H9 (cell line): ENCODE data around the gene NRP2. TPM values are rescaled to one million over a fixed set of nuclear protein-coding genes. Genes with fewer than 3 reads are reported as not detected.

Experiments
- DNase-seq: peaks from one replicate; pipeline ENCODE4 v3.0.0-alpha.2; 2017
- H2AFZ ChIP-seq: one replicate; pipeline ENCODE4 v1.6.1; 2013; ENCODE audit warnings: mild to moderate bottlenecking, low read length, control low read depth, moderate library complexity
- H2AK5ac ChIP-seq: 2 replicates; pipeline ENCODE4 v1.6.1; 2013; ENCODE audit warnings: low read length, control low read depth, mixed read lengths; ENCODE audit not compliant: insufficient read length
- H2BK120ac ChIP-seq: one replicate; pipeline ENCODE4 v1.6.1; 2013; ENCODE audit warnings: low read depth, mild to moderate bottlenecking, low read length, control low read depth, inconsistent platforms; ENCODE audit not compliant: poor library complexity, severe bottlenecking
- H2BK12ac ChIP-seq: 2 replicates; pipeline ENCODE4 v1.6.1; 2013; ENCODE audit warnings: low read length, control low read depth, mixed read lengths, low read depth; ENCODE audit not compliant: insufficient read length
- H2BK15ac ChIP-seq: 2 replicates; pipeline ENCODE4 v1.6.1; 2013; ENCODE audit warnings: low read depth, low read length, control low read depth
- H2BK20ac ChIP-seq: one replicate; pipeline ENCODE4 v1.6.1; 2013; ENCODE audit warnings: low read depth, mild to moderate bottlenecking, low read length, control low read depth, inconsistent platforms; ENCODE audit not compliant: poor library complexity, severe bottlenecking
- H2BK5ac ChIP-seq: 2 replicates; pipeline ENCODE4 v1.6.1; 2013; ENCODE audit warnings: low read length, control low read depth, mixed read lengths; ENCODE audit not compliant: insufficient read length
- H3K14ac ChIP-seq: 2 replicates; pipeline ENCODE4 v1.6.1; 2013; ENCODE audit warnings: low read length, control low read depth; ENCODE audit not compliant: insufficient read depth
- H3K18ac ChIP-seq: 2 replicates; pipeline ENCODE4 v1.6.1; 2013; ENCODE audit warnings: low read depth, mild to moderate bottlenecking, mixed read lengths, low read length, control low read depth; ENCODE audit not compliant: insufficient read length
- H3K23ac ChIP-seq: 2 replicates; pipeline ENCODE4 v1.6.1; 2013; ENCODE audit warnings: low read length, control low read depth, mixed read lengths, low read depth; ENCODE audit not compliant: insufficient read length
- H3K23me2 ChIP-seq: 2 replicates; pipeline ENCODE4 v1.6.1; 2013; ENCODE audit warnings: low read depth, mild to moderate bottlenecking, mixed read lengths, low read length, control low read depth; ENCODE audit not compliant: insufficient read length, poor library complexity, severe bottlenecking
- H3K27ac ChIP-seq: 2 replicates; pipeline ENCODE4 v1.5.1; 2013; ENCODE audit warnings: low read length, control low read depth, mixed read lengths, low read depth; ENCODE audit not compliant: insufficient read length
- H3K27me3 ChIP-seq: 2 replicates; pipeline ENCODE4 v1.6.1; 2013; ENCODE audit warnings: low read length, control low read depth, inconsistent platforms; ENCODE audit not compliant: insufficient read depth
- H3K4ac ChIP-seq: 2 replicates; pipeline ENCODE4 v1.6.1; 2013; ENCODE audit warnings: low read depth, mild to moderate bottlenecking, control low read depth, inconsistent platforms, low read length, moderate library complexity
- H3K4me1 ChIP-seq: 2 replicates; pipeline ENCODE4 v1.6.1; 2013; ENCODE audit warnings: low read length, control low read depth, inconsistent platforms; ENCODE audit not compliant: insufficient read depth
- H3K4me2 ChIP-seq: 2 replicates; pipeline ENCODE4 v1.6.1; 2013; ENCODE audit warnings: low read length, control low read depth, mixed read lengths; ENCODE audit not compliant: insufficient read length, insufficient read depth
- H3K56ac ChIP-seq: 2 replicates; pipeline ENCODE4 v1.6.1; 2013; ENCODE audit warnings: low read depth, mild to moderate bottlenecking, mixed read lengths, low read length, control low read depth; ENCODE audit not compliant: insufficient read length
- H3K79me1 ChIP-seq: 2 replicates; pipeline ENCODE4 v1.6.1; 2013; ENCODE audit warnings: low read depth, mild to moderate bottlenecking, moderate library complexity, low read length, control low read depth, inconsistent platforms; ENCODE audit not compliant: insufficient read depth, poor library complexity, severe bottlenecking
- H3K79me2 ChIP-seq: 2 replicates; pipeline ENCODE4 v1.6.1; 2013; ENCODE audit warnings: low read length, control low read depth, inconsistent platforms; ENCODE audit not compliant: insufficient read depth
- H3K9ac ChIP-seq: 2 replicates; pipeline ENCODE4 v1.6.1; 2013; ENCODE audit warnings: low read length, control low read depth, mixed read lengths; ENCODE audit not compliant: insufficient read length; ENCODE audit errors: extremely low read depth
- H3K9me3 ChIP-seq: one replicate; pipeline ENCODE4 v1.6.1; 2013; ENCODE audit warnings: low read depth, low read length, inconsistent platforms; ENCODE audit not compliant: control insufficient read depth
- H3T11ph ChIP-seq: one replicate; pipeline ENCODE4 v1.6.1; 2013; ENCODE audit warnings: mild to moderate bottlenecking, low read length, control low read depth, inconsistent platforms
- H4K20me1 ChIP-seq: one replicate; pipeline ENCODE4 v1.6.1; 2013; ENCODE audit not compliant: control insufficient read depth, insufficient read length, insufficient read depth
- H4K5ac ChIP-seq: 2 replicates; pipeline ENCODE4 v1.6.1; 2013; ENCODE audit warnings: low read depth, mild to moderate bottlenecking, mixed read lengths, low read length, control low read depth; ENCODE audit not compliant: insufficient read length
- H4K8ac ChIP-seq: replicated peaks from 2 replicates; pipeline ENCODE4 v1.6.1; 2013; ENCODE audit warnings: low read length, control low read depth, mixed read lengths, low read depth; ENCODE audit not compliant: insufficient read length
- H4K91ac ChIP-seq: 2 replicates; pipeline ENCODE4 v1.6.1; 2013; ENCODE audit warnings: low read depth, mild to moderate bottlenecking, moderate library complexity, mixed read lengths, low read length, control low read depth; ENCODE audit not compliant: insufficient read length
- H3K27ac Mint-ChIP-seq, 3 experiments: 2 replicates in 2 of 3; 3 replicates in 1 of 3; pipeline ENCODE4 v1.8.0; 2020 to 2021; ENCODE audit warnings: mixed read lengths in 3 of 3, mild to moderate bottlenecking in 1 of 3, moderate library complexity in 1 of 3
- H3K27me3 Mint-ChIP-seq: 2 replicates; pipeline ENCODE4 v1.8.0; 2021; ENCODE audit warnings: low read depth, mild to moderate bottlenecking, moderate library complexity, mixed read lengths
- H3K36me3 Mint-ChIP-seq, 3 experiments: 2 replicates in 2 of 3; 3 replicates in 1 of 3; pipeline ENCODE4 v1.8.0; 2020 to 2021; ENCODE audit warnings: low read depth in 3 of 3, mixed read lengths in 3 of 3; ENCODE audit not compliant: insufficient read depth in 1 of 3
- H3K4me1 Mint-ChIP-seq, 2 experiments: 2 replicates each; pipeline ENCODE4 v1.8.0; 2020; ENCODE audit warnings: mixed read lengths in 2 of 2
- H3K4me3 Mint-ChIP-seq, 2 experiments: 2 replicates in 1 of 2; 3 replicates in 1 of 2; pipeline ENCODE4 v1.8.0; 2020 to 2021; ENCODE audit warnings: mild to moderate bottlenecking in 2 of 2, mixed read lengths in 2 of 2, moderate library complexity in 1 of 2
- H3K9me3 Mint-ChIP-seq, 2 experiments: 2 replicates in 1 of 2; 3 replicates in 1 of 2; pipeline ENCODE4 v1.8.0; 2020; ENCODE audit warnings: mild to moderate bottlenecking in 2 of 2, mixed read lengths in 2 of 2, moderate library complexity in 1 of 2
- WGBS: extraction: QIAGEN DNeasy Blood & Tissue Kit; methylation state at CpG from one replicate; pipeline ENCODE4 v1.1.7; 2013; ENCODE audit warnings: missing lambda C conversion rate, low lambda C conversion rate, mixed read lengths; ENCODE audit not compliant: insufficient read length; ENCODE audit errors: extremely low coverage; 5-methylcytosine and 5-hydroxymethylcytosine counted together
- total RNA-seq: library from RNA; stranded (reverse); gene quantifications from 2 replicates; pipeline ENCODE4 v1.2.1, GENCODE V29; 2021
- TF ChIP-seq, protein P1 (sequence below): fragments of 200-600 bp; sonication (generic); conservative IDR thresholded peaks from 3 replicates; pipeline ENCODE4 v1.8.0; 2021; ENCODE audit warnings: antibody characterized with exemption, mild to moderate bottlenecking

Gene NRP2
- total RNA-seq, 1 experiment from 2014 or later = 19.7 TPM

DNA sequence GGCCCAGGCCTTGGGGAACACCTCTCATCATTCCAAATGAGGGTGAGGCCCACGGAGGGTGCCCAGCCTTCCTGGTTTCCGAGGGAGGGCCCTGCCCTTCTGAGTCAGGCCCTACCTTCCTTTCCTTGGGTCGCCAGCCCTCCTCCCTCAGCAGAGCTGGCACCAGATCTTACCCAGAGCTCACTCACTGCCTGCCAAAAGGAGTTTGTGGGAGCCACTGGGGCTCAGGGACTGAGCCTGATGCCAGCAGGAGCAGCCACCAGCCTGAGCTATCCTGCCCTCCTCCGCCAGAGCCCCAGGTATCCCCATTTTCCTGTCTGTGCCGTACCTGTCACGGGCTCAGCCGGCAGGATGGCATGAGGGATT, 64.1 kb downstream of the NRP2 start:
- Histone ChIP-seq H3K9ac (no peak overlapping the region), H4K5ac (no peak overlapping the region), H2BK12ac (no peak overlapping the region), H2BK20ac (no peak overlapping the region), H3K14ac (no peak overlapping the region), H4K20me1 (no peaks in the 10 kb centered on the region), H3K27me3 (no peaks in the 10 kb centered on the region), H3K4me1 (peaks cover 11% of the 10 kb centered on the region; the same call in 1 of the 2 replicates), H2AK5ac (no peak overlapping the region), H3K27ac (no peak overlapping the region), H3K56ac (no peak overlapping the region), H2BK120ac (no peak overlapping the region), H3K4ac (no peak overlapping the region), H3K23ac (no peak overlapping the region), H2AFZ (no peak overlapping the region), H3K18ac (no peak overlapping the region), H3K79me1 (no peaks in the 10 kb centered on the region), H3K23me2 (no peaks in the 10 kb centered on the region), H3T11ph (no peak overlapping the region), H4K91ac (no peak overlapping the region), H4K8ac (no peak overlapping the region), H3K79me2 (no peaks in the 10 kb centered on the region), H3K9me3 (no peaks in the 10 kb centered on the region), H2BK15ac (no peak overlapping the region), H3K4me2 (no peak overlapping the region), H2BK5ac (no peak overlapping the region)
- DNase-seq = no peak
- TF ChIP-seq, protein P1, sequence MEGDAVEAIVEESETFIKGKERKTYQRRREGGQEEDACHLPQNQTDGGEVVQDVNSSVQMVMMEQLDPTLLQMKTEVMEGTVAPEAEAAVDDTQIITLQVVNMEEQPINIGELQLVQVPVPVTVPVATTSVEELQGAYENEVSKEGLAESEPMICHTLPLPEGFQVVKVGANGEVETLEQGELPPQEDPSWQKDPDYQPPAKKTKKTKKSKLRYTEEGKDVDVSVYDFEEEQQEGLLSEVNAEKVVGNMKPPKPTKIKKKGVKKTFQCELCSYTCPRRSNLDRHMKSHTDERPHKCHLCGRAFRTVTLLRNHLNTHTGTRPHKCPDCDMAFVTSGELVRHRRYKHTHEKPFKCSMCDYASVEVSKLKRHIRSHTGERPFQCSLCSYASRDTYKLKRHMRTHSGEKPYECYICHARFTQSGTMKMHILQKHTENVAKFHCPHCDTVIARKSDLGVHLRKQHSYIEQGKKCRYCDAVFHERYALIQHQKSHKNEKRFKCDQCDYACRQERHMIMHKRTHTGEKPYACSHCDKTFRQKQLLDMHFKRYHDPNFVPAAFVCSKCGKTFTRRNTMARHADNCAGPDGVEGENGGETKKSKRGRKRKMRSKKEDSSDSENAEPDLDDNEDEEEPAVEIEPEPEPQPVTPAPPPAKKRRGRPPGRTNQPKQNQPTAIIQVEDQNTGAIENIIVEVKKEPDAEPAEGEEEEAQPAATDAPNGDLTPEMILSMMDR = no peak
- Mint-ChIP-seq H3K27me3 (no peaks in the 10 kb centered on the region), H3K27ac (peak overlapping the region in 1 of 3 experiments; percentile 45; a peak in 2 of 7 replicates), H3K4me3 (no peak overlapping the region), H3K36me3 (peaks cover 25 to 47% (median 36%) of the 10 kb centered on the region in 3 experiments), H3K4me1 (peaks cover 27 to 29% of the 10 kb centered on the region in 2 experiments), H3K9me3 (no peaks in the 10 kb centered on the region)
- WGBS = no CpG with 5 or more reads among the region's 7 CpGs
